ENCODE data around the gene XYLT1.

The XYLT1 gene

DNA sequence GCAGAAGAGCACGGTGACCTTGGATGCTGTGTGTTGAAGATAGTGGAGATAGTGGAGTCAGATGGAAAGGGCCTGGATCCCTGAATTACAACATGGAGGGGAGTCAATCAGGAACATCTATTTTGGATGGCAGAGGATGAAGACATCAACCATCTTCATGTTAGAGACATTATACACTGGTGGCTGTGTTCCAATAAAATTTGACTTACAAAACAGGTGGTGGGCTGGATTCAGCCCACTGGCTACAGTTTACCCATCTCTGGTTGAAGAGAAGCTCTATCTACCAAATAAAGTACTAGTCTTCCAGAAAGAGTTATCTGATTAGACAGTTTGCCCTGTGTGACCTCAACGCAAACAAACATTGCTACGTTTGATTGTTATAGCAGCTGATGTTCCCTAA, 247.2 kb downstream of the XYLT1 start:
- DNase-seq: no peak

DNA sequence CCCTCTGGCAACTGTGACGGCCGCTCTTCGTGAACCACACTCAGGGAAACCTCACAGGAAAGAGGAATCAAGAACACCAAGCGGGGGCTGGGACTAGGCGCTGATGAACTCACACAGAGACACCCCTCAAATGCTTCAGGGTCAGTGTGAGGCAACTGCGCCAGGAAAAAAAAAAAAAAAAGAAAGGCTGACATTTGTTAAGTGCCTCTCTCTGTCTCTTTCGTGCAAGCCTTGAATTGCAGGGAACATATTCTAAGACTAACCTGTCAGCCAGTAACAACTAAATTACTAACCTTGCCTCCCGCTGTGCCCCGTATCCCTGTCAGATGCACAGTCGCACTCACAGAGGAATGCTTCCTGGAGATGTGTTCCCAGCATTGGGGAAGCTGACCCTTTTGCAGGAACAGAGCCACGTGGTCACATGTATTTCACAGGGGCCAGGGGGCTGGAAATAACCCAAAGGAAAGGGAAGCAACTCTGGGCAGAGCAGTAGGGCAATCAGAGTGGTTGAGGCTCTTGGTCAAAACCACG, 247.8 kb downstream of the XYLT1 start:
- DNase-seq: peak; percentile 48 to 80

DNA sequence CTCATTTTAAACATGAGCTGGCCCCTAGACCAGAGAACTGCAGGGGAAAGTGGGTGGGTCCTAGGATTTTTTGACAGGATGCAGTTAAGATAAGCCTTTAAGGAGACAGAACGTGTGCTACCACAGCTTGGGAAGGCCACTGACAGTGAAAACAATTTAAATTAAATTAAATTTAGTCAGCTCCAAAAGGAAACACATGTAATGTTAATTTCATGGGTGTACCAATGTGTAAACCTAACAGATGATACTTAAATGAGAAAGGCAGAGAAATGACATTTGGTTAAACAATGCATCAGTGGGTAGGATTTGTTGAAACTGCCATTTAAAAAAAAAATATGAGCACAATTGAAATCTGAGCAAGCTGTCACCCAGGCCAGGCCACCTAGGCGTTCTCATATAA, 250.8 kb downstream of the XYLT1 start:
- no peak for DNase-seq

DNA sequence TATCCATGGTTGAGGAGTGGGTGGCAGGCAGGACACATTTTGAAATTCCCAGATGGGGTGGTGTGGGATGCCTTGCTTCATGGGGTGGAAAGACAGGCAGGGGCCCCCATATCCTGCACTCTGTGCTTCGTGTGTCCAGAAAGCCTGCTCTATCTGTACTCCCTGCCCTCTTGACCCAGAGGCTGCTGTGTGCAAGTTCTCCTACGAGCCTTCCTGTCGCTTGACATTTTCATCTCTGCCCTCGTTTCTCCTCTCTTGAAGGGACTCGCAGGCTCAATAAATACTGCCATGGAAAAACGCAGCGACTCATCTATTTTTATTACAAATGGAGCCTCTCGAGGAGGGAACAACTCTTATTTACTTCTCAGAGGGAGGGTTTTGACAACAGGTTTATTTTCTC, 254.8 kb downstream of the XYLT1 start:
- no peak for DNase-seq

DNA sequence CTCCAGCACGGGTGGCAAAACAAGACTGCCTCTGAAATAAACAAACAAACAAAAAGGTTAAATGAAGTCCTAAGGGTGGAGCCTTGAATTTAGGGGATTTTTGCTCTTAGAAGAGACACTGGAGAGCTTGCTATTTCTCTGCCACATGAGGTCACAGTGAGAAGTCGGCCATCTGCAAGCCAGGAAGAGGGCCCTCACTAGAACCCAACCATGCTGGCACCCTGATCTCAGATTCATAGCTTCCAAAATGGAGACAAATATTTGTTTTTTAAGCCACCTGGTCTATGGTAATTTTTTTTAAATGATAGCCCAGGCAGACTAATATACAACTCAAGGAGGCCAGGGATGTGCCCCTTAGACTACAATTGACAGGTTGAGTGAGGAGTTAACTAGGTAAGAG, 255.5 kb downstream of the XYLT1 start:
- DNase-seq: no peak

DNA sequence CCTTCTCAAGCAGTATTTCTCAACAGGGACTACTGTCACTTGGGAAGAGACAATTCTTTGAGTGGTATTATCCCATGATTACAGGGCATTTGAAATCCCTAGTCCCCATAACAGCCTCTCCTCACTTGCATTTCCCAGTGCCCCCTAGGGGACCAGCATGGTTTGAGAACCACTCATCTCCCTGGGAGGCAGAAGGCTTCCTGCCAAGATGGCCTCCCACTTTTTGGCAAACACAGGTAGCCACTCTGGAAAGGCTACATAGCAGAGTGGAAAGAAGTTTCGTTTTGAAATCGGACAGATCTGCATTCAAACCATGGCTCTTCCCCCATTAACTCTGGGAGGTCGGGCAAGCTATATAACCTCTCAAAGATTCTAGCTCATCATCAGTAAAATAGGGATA, 256.8 kb downstream of the XYLT1 start:
- DNase-seq: no peak

DNA sequence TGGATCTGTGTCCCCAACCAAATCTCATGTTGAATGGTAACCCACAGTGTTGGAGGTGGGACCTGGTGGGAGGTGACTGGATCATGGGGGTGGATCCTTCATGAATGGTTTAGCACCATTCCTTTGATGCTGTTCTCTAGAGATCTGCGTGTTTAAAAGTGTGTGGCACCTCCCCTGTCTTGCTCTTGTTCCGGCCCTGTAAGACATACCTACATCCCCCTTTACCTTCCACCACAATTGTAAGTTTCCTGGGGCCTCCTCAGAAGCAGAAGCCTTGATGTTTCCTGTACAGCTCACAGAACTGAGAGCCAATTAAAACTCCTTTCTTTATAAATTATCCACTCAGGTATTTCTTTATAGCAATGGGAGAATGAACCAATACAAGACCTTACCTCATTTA, 257.7 kb downstream of the XYLT1 start:
- no peak for DNase-seq

DNA sequence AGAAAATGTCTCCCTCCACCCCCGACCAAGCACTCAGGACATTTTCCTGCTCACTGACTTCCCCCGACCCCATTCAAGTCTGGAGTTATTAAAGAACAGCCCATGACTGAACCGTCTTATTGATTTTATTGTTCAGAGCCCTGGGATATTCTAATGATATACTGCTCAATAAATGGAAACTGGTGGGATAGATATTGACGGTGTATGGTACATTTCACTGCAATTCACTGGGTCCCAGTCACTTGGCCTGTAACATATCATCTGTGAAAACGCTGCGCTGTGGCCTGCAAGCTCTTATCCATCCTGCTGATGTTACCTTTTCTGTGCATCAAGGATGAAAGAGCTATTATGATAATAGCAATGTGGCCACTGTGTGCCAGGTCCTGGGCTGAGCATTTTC, 258.2 kb downstream of the XYLT1 start:
- no peak for DNase-seq

DNA sequence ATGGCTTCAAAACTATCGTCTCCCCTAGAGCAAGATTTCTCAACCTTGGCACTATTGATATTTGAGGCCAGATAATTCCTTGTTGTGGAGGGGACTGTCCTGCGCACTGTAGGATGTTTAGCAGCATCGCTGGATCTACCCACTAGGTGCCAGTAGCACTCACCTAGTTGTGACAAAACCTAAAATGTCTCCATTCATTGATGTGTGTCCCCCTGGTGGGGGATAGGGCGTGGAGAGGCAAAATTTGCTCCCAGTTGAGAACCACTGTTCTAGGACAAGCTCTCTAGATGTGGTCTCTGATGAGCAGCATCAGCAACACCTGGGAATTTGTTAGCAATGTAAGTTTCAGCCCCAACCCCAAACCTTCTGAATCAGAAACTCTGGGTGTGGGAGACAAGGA, 259.0 kb downstream of the XYLT1 start:
- DNase-seq: peak in 1 of 2 donors; percentile 7

DNA sequence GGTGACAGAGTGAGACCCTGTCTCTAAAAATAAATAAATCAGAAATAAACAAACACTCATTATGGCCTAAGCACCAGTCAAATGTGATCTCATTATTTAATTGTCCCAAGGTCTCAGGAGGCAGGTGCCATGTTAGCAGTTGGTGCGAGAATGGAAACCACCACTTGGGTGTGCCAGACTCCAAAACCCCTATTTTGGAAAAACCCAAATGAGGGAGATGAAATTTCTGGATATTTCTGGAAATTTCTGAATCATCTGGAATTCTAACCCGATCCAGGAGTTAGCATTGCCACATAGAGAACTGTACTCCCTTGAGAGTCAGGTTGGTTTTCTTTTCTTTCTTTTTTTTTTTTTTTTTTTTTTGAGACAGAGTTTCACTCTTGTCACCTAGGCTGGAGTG, 264.0 kb downstream of the XYLT1 start:
- peak in 1 of 2 donors; percentile 17 for DNase-seq

DNA sequence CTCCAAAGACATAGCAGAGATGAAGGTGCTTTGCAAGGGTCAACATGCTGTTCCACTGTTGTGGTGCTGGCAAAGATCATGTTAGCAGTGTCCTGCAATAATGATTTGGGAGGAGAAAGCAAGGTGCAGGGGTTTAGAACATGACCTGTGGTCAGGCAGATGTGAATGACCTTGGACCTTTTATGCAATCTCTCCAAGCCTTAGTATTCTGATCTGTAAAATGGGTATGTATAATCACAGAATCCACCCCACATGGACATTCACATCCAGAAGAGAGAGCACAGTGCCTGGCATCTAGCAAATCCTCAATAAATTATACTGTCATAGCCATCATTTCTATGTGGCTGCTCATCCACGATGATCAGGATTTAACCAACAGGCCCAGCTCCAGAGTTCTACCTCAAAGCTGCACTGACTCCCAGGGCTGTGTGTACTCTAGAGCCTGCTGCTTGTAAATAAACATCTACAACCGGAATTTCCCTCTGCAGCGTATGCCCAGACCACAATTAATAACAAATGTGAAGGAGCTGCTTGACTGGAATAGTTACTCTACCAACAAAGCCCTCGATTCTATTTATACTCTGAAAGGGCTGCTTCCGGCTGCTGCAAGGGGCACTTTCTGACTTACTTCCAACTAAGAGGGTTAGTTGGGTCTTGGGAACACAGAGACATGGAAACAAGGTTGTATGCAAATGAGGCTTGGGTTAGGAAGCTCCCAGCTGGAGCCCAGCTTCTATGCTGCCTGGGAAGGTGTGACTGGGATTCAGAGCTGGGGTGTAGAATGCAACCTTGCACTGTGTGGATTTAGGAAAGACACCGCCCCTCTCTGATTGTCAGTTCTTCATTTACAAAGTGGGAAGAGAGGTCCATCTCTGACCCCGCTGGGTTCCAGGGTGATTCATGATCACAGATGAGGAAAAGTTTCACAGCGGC, 265.2 kb downstream of the XYLT1 start:
- peak; percentile 13 to 44 for DNase-seq

DNA sequence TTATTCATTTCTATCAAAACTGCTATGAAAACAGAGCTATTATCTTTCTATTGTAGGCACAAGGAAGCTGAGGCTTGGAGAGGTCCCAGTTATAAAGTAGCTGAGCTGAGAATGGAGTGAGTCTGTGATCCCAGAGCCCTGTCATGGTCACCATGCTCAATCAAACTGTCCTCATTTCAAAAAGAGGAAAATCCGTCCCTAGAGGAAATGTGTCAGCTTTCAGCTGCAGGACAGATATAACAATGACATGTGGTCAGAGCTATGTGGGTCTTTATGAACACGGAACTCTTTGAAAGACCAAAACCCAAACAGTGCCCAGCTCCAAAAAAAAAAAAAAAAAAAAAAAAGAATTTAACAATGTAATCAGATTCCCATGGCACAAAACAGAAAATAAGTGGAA, 266.1 kb downstream of the XYLT1 start:
- DNase-seq: peak; percentile 76 to 90

DNA sequence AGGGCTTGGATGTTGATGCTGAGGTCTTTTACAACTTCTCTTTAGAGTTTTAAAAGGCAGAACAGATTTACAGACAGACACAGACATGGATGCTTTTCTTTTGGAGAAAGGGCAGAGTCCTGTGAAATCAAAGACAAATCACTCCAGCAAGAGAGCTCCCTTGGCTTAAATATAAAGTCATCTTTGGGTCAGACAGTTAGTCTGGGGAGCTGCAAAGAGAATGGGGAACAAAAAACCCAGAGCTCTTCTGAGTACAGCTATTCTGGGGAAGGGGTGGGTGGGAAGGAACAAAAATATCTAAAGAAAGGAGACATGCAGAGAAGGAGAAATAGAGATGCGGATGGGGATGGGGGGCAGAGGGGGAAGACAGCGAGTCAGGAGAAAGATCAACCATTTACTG, 266.6 kb downstream of the XYLT1 start:
- peak; percentile 18 to 36 for DNase-seq

DNA sequence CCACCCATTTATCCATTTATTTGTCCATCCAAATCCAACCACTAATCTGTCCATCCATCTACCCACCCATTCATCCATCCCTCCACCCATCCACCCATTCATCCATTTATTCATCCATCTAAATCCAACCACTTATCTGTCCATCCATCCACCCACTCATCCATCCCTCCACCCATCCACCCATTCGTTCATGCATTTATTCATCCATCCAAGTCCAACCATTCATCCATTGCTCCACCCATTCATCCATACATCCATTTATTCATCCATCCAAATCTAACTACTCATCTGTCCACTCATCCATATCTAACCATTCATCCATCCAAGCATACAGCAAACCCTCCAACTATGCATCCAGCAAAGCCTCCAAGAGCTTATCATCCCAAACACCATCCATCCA, 267.3 kb downstream of the XYLT1 start:
- no peak for DNase-seq

DNA sequence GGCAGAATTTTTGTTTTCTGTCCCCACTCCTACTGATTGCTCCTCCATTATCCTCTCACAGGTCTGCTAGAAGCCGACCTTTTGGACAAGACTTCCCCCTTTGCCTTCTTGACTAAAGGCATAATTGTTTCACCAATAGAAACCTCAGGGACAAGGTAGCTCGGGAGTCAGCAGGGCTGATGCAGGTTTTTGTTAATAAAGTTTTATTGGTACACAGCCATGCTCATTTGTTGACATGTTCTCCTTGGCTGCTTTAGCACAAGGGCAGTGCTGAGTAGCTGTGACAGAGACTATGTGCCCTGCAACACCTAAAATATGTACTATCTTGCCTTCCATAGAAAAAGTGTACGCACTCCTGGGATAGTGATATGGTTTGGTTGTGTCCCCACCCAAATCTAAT, 271.6 kb downstream of the XYLT1 start:
- no peak for DNase-seq

DNA sequence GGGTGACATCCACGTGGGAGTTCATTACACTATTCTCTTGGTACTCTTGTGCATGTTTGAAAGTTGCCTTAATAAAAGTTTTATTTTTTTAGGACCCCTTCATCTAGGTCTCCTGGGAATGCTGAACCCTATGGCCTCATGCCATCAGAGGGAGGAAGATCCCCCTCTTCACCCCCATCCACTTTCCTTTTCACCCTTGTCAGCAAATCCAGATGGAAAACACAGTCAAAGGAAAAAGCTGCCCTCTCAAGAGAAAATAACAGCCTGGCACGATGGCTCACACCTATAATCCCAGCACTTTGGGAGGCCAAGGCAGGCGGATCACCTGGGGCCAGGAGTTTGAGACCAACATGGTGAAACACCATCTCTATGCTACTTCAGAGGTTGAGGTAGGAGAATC, 274.2 kb downstream of the XYLT1 start:
- DNase-seq: no peak

DNA sequence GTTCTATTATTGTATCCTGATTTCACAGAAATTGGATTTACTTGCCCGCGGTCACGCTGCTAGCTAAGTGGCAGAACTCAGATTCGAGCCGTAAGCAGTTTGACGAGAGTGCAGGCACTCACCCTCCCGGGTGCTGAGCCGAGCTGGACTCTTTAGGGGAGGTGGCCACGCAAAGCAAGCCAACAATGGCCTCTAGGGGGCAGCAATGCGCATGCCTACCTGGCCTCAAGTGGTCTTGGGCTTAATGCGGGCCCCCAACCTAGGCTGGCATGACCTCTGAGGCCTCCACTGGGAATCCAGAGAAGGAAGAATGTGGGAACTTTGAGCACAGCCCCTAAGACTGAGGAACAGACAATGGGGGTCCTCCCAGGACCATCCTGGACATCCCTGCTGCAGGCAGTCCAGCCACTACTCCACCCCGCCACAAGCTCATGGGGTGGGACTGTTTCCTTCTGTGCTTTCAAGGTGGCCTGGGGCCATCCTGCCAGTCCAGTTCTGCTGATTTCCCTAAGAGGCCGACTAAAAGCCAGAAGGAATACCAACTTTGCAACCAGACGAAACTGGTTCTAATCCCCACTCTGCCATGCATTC, 276.5 kb downstream of the XYLT1 start:
- peak; percentile 21 to 69 for DNase-seq

DNA sequence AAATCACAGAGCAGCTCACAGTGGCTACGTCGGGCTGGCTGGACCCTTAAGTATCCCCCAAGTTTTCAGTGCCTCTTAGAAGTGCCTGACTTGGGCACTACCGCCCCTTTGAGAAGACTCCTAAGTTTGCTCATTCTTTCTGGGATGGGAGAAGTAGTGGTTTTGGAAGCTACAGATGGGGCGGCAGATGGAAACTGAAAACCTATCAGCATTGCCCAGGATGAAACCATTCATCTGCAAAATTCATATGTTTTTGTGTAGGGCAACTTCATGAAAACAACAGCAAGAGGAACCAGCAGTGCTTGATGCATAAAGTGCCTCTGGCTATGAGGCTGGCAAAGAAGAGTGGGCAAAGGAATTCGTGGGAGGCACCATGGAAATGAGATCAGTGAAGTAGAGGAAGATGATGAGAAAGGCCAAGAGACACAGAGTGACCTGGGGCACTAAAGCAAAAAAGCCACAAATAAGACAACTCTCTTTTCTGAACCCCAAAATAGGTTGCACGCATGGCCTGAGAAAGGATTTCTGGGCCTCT, 277.1 kb downstream of the XYLT1 start:
- peak; percentile 14 to 37 for DNase-seq

DNA sequence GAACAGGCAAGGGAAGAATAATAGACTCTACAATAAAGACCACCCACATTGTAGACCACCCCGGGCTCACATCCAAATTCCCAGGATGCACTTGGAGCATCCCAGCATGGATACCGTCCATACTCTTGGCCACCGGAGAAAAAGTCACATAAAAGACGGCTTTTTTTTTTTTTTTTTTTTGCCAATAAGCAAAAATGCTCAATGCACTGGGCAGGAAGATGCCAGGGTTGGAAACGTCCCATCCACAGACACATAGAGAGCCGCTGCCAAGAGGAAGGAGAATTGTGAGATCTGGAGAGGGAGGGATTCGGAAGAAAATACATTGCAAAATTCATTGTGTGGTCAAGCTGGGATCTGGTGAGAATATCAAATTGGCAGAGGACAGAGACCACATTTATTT, 286.7 kb downstream of the XYLT1 start:
- no peak for DNase-seq

DNA sequence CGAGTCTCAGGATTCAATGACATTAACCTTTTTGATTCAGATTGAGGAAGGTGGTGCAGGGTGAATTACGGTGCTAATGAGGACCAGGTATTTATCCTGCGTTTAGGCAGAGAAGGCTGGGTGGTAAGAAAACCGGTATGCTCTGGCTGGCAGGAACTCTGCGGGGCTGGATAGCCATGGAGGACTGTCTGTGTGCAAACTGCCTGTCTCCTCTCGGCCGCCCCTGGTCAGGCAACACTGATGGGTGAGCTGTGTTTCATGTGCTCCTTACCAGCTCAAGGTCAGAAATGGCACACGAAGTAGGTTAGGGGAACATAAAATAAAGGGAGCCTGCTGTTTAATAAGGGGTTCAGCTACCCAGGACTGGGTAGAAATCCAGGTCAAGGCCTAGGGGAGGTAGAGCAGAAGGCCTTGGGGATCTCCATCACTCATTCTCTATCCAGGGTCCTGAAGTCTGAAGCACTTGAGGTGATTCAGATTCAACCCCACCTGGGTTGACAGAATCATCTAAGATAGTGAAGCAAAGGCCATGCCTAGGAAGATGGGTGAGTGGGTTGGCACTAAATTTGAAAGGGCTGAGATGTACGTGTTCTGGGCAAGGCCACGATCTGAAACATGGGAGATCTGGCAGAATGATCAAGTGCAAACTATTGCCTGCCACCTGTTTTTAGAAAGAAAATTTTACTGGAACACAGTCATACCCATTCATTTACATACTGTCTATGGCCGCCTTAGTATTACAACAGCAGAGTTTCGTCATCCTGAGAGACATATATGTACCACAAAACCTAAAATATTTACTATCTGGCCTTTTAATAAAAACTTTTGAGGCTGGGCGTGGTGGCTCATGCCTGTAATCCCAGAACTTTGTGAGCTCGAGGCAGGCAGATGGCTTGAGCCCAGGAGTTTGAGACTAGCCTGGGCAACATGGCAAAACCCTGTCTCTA, 292.5 kb downstream of the XYLT1 start:
- peak in 1 of 2 donors; percentile 58 for DNase-seq

DNA sequence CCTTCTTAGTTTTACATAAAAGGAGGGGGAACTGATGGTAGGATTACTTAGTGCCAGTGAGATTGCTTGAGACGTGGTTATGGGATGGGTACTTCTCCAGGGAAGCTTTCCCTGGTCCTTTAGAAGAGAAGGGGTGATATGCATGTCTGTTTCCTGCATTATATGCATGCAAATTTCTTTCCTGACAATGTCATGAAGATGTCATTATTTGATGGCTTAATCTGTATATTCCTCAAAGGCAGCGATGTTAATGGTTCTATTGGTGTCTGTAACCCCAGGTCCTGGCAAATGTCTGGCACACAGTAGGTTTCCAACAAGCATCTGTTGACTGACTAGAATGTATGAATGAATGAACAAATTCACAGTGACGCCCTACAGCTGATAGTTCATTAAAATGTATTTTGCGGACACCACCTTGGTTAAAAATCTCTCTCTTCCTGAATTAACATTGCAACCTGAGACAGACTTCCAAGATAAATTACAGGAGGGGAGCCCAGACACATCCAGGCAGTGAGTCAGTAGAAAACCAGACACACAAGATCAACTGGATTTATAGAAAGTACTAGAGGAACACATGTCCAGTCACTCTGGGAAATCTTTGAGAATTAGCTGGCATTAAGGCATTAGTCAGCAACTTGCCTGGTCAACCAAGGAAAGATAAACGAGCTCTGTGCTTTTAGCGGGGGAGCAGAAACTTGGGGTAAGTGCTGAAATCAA, 293.4 kb downstream of the XYLT1 start:
- DNase-seq: no peak

DNA sequence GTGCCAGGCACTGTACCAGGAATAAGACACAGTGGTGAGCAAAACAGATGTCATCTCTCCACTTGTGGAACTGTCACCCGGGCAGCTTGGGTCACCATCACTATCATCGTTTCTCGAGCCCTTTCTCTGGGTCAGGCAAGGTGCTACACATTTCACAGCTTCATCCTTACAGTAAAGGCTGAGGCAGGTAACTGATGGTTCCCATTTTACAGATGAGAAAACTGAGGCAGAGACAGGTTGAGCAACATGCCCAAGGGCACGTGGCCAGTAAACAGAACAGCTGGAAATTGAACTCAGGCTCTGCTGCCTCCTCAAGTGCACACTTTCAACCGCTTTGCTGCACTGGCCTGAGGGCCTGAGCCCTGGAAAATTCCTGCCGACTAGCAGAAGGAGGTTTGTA, 294.6 kb downstream of the XYLT1 start:
- DNase-seq: no peak
